HG03521 (cell line): ENCODE measurements around the gene CNTF.

ENCODE experiments used
- ATAC-seq: cut with Tn5 transposase; IDR thresholded peaks from one replicate; pipeline ENCODE4 v1.9.1; 2021; ENCODE audit warnings: mild to moderate bottlenecking, moderate library complexity; ENCODE audit not compliant: unreplicated experiment

Gene CNTF

GRCh38 chr11:58641803-58642581, 19.5 kb downstream of the CNTF start:
- no peak for ATAC-seq

- ATAC-seq = no peak
These were observed 23.4 kb downstream of the CNTF start for GRCh38 chr11:58645854-58646253.

GRCh38 chr11:58647141-58647699, 24.8 kb downstream of the CNTF start:
- ATAC-seq = peak; percentile 70

- no peak for ATAC-seq
These were observed 25.4 kb downstream of the CNTF start for GRCh38 chr11:58647866-58648265.

- ATAC-seq = no peak
These were observed 27.2 kb downstream of the CNTF start for GRCh38 chr11:58649623-58650022.

GRCh38 chr11:58650496-58650895, 28.0 kb downstream of the CNTF start:
- ATAC-seq = no peak

GRCh38 chr11:58652726-58653280, 30.3 kb downstream of the CNTF start:
- no peak for ATAC-seq

- ATAC-seq = peak; percentile 88
These were observed 31.8 kb downstream of the CNTF start for GRCh38 chr11:58654079-58654907.

GRCh38 chr11:58654908-58655296, 32.4 kb downstream of the CNTF start:
- no peak for ATAC-seq

GRCh38 chr11:58656348-58656747, 33.9 kb downstream of the CNTF start:
- ATAC-seq = no peak

- ATAC-seq = no peak
These were observed 36.2 kb downstream of the CNTF start for GRCh38 chr11:58658623-58659022.

- no peak for ATAC-seq
These were observed 36.9 kb downstream of the CNTF start for GRCh38 chr11:58659404-58659803.

GRCh38 chr11:58659910-58660570, 37.6 kb downstream of the CNTF start:
- no peak for ATAC-seq

GRCh38 chr11:58671983-58672633, 49.6 kb downstream of the CNTF start:
- no peak for ATAC-seq

GRCh38 chr11:58674609-58675008, 52.1 kb downstream of the CNTF start:
- no peak for ATAC-seq
